ENCODE measurements around the gene PCBD2.

- TF ChIP-seq, protein P1, sequence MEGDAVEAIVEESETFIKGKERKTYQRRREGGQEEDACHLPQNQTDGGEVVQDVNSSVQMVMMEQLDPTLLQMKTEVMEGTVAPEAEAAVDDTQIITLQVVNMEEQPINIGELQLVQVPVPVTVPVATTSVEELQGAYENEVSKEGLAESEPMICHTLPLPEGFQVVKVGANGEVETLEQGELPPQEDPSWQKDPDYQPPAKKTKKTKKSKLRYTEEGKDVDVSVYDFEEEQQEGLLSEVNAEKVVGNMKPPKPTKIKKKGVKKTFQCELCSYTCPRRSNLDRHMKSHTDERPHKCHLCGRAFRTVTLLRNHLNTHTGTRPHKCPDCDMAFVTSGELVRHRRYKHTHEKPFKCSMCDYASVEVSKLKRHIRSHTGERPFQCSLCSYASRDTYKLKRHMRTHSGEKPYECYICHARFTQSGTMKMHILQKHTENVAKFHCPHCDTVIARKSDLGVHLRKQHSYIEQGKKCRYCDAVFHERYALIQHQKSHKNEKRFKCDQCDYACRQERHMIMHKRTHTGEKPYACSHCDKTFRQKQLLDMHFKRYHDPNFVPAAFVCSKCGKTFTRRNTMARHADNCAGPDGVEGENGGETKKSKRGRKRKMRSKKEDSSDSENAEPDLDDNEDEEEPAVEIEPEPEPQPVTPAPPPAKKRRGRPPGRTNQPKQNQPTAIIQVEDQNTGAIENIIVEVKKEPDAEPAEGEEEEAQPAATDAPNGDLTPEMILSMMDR (IDR thresholded peaks at IDR 0.05; ENCODE audit: control extremely low read depth in 1 of 3, insufficient read depth in 1 of 3, low read depth in 1 of 3, low read length in 3 of 3) = no peak
- TF ChIP-seq NRF1 (IDR thresholded peaks at IDR 0.05; ENCODE audit: low read depth, low read length) (no peak), USF2 (IDR thresholded peaks at IDR 0.05; ENCODE audit: low read length) (no peak), RFX5 (IDR thresholded peaks at IDR 0.05; ENCODE audit: borderline replicate concordance, low read depth, low read length) (no peak), SP2 (IDR thresholded peaks at IDR 0.05; ENCODE audit: low read length) (no peak), EZH2 (IDR thresholded peaks at IDR 0.05; ENCODE audit: low read depth, low read length, severe bottlenecking) (no peak), MAFK (IDR thresholded peaks at IDR 0.05; ENCODE audit: low read depth, low read length) (no peak), POLR2A (IDR thresholded peaks at IDR 0.05; ENCODE audit: control extremely low read depth in 1 of 2, low read depth in 2 of 2, low read length in 2 of 2) (no peak), POLR2AphosphoS5 (IDR thresholded peaks at IDR 0.05; ENCODE audit: low read depth, low read length) (no peak), RAD21 (IDR thresholded peaks at IDR 0.05 in 1 of 2, conservative IDR thresholded peaks at IDR 0.05 in 1 of 2; ENCODE audit: low read depth in 2 of 2, low read length in 2 of 2) (no peak), CTBP2 (IDR thresholded peaks at IDR 0.05; ENCODE audit: borderline replicate concordance, insufficient read depth, insufficient read length, low read length) (no peak), SP1 (IDR thresholded peaks at IDR 0.05; ENCODE audit: low read depth, low read length) (no peak)
- TF ChIP-seq, protein P2, sequence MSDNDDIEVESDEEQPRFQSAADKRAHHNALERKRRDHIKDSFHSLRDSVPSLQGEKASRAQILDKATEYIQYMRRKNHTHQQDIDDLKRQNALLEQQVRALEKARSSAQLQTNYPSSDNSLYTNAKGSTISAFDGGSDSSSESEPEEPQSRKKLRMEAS (IDR thresholded peaks at IDR 0.05) = no peak
These were observed 8.3 kb downstream of the PCBD2 start for GRCh38 chr5:134913254-134913653.
